KMS-11 (cell line): ENCODE measurements around the gene PGBD5.

Source experiments
- H2AFZ ChIP-seq: fragments of 200-600 bp; sonication (generic); 2 replicates; pipeline ENCODE4 v1.6.1; 2016; ENCODE audit warnings: antibody characterized with exemption, mixed run types, low read depth
- H3K27ac ChIP-seq: fragments of 200-600 bp; sonication (generic); 2 replicates; pipeline ENCODE4 v1.6.1; 2016; ENCODE audit warnings: mild to moderate bottlenecking, mixed run types
- H3K27me3 ChIP-seq: fragments of 200-600 bp; sonication (generic); 2 replicates; pipeline ENCODE4 v1.6.1; 2017; ENCODE audit warnings: mild to moderate bottlenecking, low read depth, mixed run types, moderate library complexity; ENCODE audit not compliant: insufficient read depth
- H3K36me3 ChIP-seq: fragments of 200-600 bp; sonication (generic); 2 replicates; pipeline ENCODE4 v1.6.1; 2017; ENCODE audit warnings: mild to moderate bottlenecking, mixed run types; ENCODE audit not compliant: insufficient read depth
- H3K4me1 ChIP-seq: fragments of 200-600 bp; sonication (generic); 2 replicates; pipeline ENCODE4 v1.6.1; 2016; ENCODE audit warnings: mild to moderate bottlenecking, low read depth, mixed run types; ENCODE audit not compliant: poor library complexity, severe bottlenecking
- H3K4me2 ChIP-seq: fragments of 200-600 bp; sonication (generic); 2 replicates; pipeline ENCODE4 v1.7.0; 2016; ENCODE audit warnings: mild to moderate bottlenecking, mixed run types
- H3K4me3 ChIP-seq: fragments of 200-600 bp; sonication (generic); IDR thresholded peaks from 2 replicates; pipeline ENCODE4 v1.6.1; 2017; ENCODE audit warnings: low read depth, low read length, mixed read lengths; ENCODE audit not compliant: insufficient read depth
- H3K79me2 ChIP-seq: fragments of 200-600 bp; sonication (generic); 2 replicates; pipeline ENCODE4 v1.6.1; 2016; ENCODE audit warnings: low read depth, mixed run types; ENCODE audit not compliant: insufficient read depth
- H3K9ac ChIP-seq: fragments of 200-600 bp; sonication (generic); 2 replicates; pipeline ENCODE4 v1.6.1; 2016; ENCODE audit warnings: mild to moderate bottlenecking, mixed run types
- H4K20me1 ChIP-seq: fragments of 200-600 bp; sonication (generic); 2 replicates; pipeline ENCODE4 v1.6.1; 2016; ENCODE audit warnings: mild to moderate bottlenecking, mixed run types; ENCODE audit not compliant: insufficient read depth
- CTCF ChIP-seq: fragments of 200-600 bp; sonication (generic); conservative IDR thresholded peaks from 2 replicates; pipeline ENCODE4 v1.6.1; 2017; ENCODE audit warnings: low read depth, mild to moderate bottlenecking, antibody characterized with exemption, low read length, moderate library complexity, mixed read lengths

PGBD5 gene

GRCh38 chr1:230323686-230324085 lies 102.4 kb downstream of the PGBD5 start:
- no peak overlapping the region for H3K4me3 ChIP-seq
- no peaks in the 10 kb centered on the region for H4K20me1 ChIP-seq
- H2AFZ ChIP-seq: no peak overlapping the region
- no peak overlapping the region for H3K27ac ChIP-seq
- TF ChIP-seq CTCF: no peak
- no peaks in the 10 kb centered on the region for H3K27me3 ChIP-seq
- no peak overlapping the region for H3K4me2 ChIP-seq
- no peaks in the 10 kb centered on the region for H3K36me3 ChIP-seq
- no peaks in the 10 kb centered on the region for H3K79me2 ChIP-seq
- no peak overlapping the region for H3K9ac ChIP-seq
- no peaks in the 10 kb centered on the region for H3K4me1 ChIP-seq

- Histone ChIP-seq H3K4me2 (no peak overlapping the region), H2AFZ (no peak overlapping the region), H4K20me1 (no peaks in the 10 kb centered on the region), H3K4me1 (no peaks in the 10 kb centered on the region), H3K36me3 (no peaks in the 10 kb centered on the region), H3K79me2 (no peaks in the 10 kb centered on the region), H3K27me3 (no peaks in the 10 kb centered on the region), H3K27ac (no peak overlapping the region), H3K9ac (no peak overlapping the region), H3K4me3 (no peak overlapping the region)
- TF ChIP-seq CTCF: no peak
Measured at GRCh38 chr1:230322967-230323547, 103.1 kb downstream of the PGBD5 start.

- Histone ChIP-seq H3K27me3 (no peaks in the 10 kb centered on the region), H3K36me3 (no peaks in the 10 kb centered on the region), H2AFZ (no peak overlapping the region), H3K4me1 (no peaks in the 10 kb centered on the region), H3K9ac (no peak overlapping the region), H3K4me3 (no peak overlapping the region), H3K27ac (no peak overlapping the region), H4K20me1 (no peaks in the 10 kb centered on the region), H3K4me2 (no peak overlapping the region), H3K79me2 (no peaks in the 10 kb centered on the region)
- no peak for TF ChIP-seq CTCF
Measured at GRCh38 chr1:230322421-230322756, 103.7 kb downstream of the PGBD5 start.

- Histone ChIP-seq H3K27ac (no peak overlapping the region), H4K20me1 (no peaks in the 10 kb centered on the region), H3K79me2 (no peaks in the 10 kb centered on the region), H3K4me2 (no peak overlapping the region), H3K9ac (no peak overlapping the region), H3K36me3 (no peaks in the 10 kb centered on the region), H3K27me3 (no peaks in the 10 kb centered on the region), H2AFZ (no peak overlapping the region), H3K4me1 (no peaks in the 10 kb centered on the region), H3K4me3 (no peak overlapping the region)
- TF ChIP-seq CTCF: no peak
Measured at GRCh38 chr1:230321741-230322420, 104.3 kb downstream of the PGBD5 start.
